Type B pancreatic cell (in vitro differentiated cells): ENCODE results near the gene HSPG2. TPM values are rescaled to one million over a fixed set of nuclear protein-coding genes. Genes with fewer than 3 reads are reported as not detected.
A peak's percentile ranks its signal among the peaks of the same experiment; 100 is the strongest.

Source experiments
- DNase-seq: peaks from one replicate; pipeline ENCODE4 v3.0.0; 2021; ENCODE audit warnings: mixed read lengths; ENCODE audit not compliant: unreplicated experiment; ENCODE audit errors: extremely low spot score
- H3K27ac Mint-ChIP-seq: 2 replicates; pipeline ENCODE4 v1.8.0; 2021; ENCODE audit warnings: mild to moderate bottlenecking, mixed read lengths
- H3K27me3 Mint-ChIP-seq: 2 replicates; pipeline ENCODE4 v1.8.0; 2021; ENCODE audit warnings: mixed read lengths
- H3K36me3 Mint-ChIP-seq: 2 replicates; pipeline ENCODE4 v1.8.0; 2021; ENCODE audit warnings: mixed read lengths
- H3K4me1 Mint-ChIP-seq: one replicate; pipeline ENCODE4 v1.8.0; 2021; ENCODE audit warnings: mixed read lengths; ENCODE audit not compliant: unreplicated experiment
- H3K4me3 Mint-ChIP-seq: 2 replicates; pipeline ENCODE4 v1.8.0; 2021; ENCODE audit warnings: mild to moderate bottlenecking, mixed read lengths
- H3K9me3 Mint-ChIP-seq: 2 replicates; pipeline ENCODE4 v1.8.0; 2021; ENCODE audit warnings: mixed read lengths
- total RNA-seq: library from RNA; stranded (reverse); gene quantifications from 2 replicates; pipeline ENCODE4 v1.2.1, GENCODE V29; 2021; ENCODE audit warnings: low replicate concordance
- TF ChIP-seq, protein P1 (sequence below): fragments of 200-600 bp; sonication (generic); conservative IDR thresholded peaks from 2 replicates; pipeline ENCODE4 v1.5.0; 2021; ENCODE audit warnings: antibody characterized with exemption, mild to moderate bottlenecking

The HSPG2 gene
- total RNA-seq, 1 donor from 2014 or later: 130 TPM

GRCh38 chr1:21838359-21839157 is 98.6 kb downstream of the HSPG2 start:
- H3K9me3 Mint-ChIP-seq: no peaks in the 10 kb centered on the region
- peaks cover 20% of the 10 kb centered on the region for H3K36me3 Mint-ChIP-seq
- no peak overlapping the region for H3K4me3 Mint-ChIP-seq
- no peak for DNase-seq
- TF ChIP-seq, protein P1, sequence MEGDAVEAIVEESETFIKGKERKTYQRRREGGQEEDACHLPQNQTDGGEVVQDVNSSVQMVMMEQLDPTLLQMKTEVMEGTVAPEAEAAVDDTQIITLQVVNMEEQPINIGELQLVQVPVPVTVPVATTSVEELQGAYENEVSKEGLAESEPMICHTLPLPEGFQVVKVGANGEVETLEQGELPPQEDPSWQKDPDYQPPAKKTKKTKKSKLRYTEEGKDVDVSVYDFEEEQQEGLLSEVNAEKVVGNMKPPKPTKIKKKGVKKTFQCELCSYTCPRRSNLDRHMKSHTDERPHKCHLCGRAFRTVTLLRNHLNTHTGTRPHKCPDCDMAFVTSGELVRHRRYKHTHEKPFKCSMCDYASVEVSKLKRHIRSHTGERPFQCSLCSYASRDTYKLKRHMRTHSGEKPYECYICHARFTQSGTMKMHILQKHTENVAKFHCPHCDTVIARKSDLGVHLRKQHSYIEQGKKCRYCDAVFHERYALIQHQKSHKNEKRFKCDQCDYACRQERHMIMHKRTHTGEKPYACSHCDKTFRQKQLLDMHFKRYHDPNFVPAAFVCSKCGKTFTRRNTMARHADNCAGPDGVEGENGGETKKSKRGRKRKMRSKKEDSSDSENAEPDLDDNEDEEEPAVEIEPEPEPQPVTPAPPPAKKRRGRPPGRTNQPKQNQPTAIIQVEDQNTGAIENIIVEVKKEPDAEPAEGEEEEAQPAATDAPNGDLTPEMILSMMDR: no peak
- H3K27ac Mint-ChIP-seq: no peak overlapping the region
- H3K4me1 Mint-ChIP-seq: no peaks in the 10 kb centered on the region
- H3K27me3 Mint-ChIP-seq: no peaks in the 10 kb centered on the region

DNA sequence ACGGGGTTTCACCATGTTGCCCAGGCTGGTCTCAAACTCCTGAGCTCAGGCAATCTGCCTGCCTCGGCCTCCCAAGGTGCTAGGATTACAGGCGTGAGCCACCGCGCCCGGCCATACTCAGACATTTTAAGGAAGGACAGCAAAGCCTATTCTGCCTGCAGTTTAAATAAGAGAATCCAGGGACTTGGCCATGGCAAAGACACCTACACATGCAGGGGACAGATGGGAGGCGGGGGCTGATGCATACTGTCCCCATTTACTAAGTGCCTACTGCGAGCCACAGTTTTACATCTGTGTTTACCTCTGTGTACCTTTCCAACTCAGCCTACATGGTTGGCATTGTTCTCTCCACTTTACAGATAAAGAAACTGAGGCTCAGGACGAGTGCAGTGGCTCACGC is 99.6 kb downstream of the HSPG2 start:
- Mint-ChIP-seq H3K36me3 (peaks cover 25% of the 10 kb centered on the region), H3K4me1 (no peaks in the 10 kb centered on the region), H3K4me3 (no peak overlapping the region), H3K27me3 (no peaks in the 10 kb centered on the region), H3K9me3 (no peaks in the 10 kb centered on the region), H3K27ac (no peak overlapping the region)
- DNase-seq: no peak
- TF ChIP-seq, protein P1: no peak

DNA sequence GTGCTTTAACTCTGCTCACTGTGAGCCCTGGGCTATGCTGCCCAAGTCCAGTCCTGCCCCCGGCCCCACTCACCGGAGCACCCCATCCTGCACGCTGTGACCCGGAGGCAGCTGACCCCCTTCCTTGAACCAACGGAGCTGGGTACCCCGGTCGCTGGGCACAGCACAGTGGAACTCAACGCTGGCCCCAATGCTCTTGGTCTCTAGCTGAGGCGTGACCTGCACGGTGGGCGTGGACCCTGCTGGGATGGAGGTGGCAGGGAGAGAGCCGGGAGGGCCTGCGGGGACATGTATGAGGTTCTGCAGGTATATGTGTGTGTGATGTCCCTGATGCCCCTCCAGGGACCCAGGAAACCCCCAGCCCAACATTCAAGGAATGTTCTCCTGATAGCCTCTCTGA is 100.4 kb downstream of the HSPG2 start:
- H3K4me1 Mint-ChIP-seq: no peaks in the 10 kb centered on the region
- H3K9me3 Mint-ChIP-seq: no peaks in the 10 kb centered on the region
- no peaks in the 10 kb centered on the region for H3K27me3 Mint-ChIP-seq
- no peak overlapping the region for H3K4me3 Mint-ChIP-seq
- TF ChIP-seq, protein P1: no peak
- DNase-seq: peak; percentile 65
- no peak overlapping the region for H3K27ac Mint-ChIP-seq
- peaks cover 30% of the 10 kb centered on the region for H3K36me3 Mint-ChIP-seq

DNA sequence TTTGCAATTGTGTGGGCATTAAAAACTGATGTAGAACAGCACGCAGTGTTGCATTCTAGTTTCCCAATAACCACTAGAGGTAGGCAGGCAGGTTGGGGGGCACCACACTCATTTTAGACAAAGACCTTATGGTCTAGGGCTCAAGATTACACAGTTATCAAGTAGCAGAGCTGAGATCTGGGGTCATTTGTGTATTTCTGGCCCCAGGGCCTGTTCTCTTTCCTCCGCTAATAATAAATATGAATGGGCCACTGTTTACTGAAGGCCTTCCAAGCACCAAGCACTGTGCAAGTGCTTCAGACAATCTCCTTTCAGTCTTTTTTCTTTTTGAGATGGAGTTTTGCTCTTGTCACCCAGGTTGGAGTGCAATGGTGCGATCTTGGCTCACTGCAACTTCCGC is 101.1 kb downstream of the HSPG2 start:
- no peaks in the 10 kb centered on the region for H3K27me3 Mint-ChIP-seq
- peaks cover 30% of the 10 kb centered on the region for H3K36me3 Mint-ChIP-seq
- H3K4me3 Mint-ChIP-seq: no peak overlapping the region
- TF ChIP-seq, protein P1: no peak
- no peaks in the 10 kb centered on the region for H3K9me3 Mint-ChIP-seq
- H3K4me1 Mint-ChIP-seq: no peaks in the 10 kb centered on the region
- no peak for DNase-seq
- no peak overlapping the region for H3K27ac Mint-ChIP-seq

DNA sequence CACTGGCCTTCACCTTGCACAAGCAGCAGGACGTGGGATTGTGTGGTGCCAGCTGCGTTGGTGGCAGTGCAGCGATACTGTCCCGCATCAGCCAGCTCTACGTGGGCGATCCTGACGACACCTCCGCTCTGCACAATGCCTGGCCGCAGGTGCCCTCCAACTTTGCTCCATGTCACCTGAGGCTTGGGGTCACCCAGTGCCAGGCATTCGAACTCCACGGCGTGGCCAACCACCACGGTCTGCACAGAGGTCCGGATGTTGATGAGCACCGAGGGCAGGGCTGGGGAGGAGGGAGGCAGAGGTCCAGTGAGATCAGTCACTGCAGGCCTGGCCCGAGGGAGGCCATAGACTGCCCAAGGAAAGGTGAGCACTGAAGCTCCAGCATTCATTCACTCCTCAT is 102.4 kb downstream of the HSPG2 start:
- DNase-seq: no peak
- Mint-ChIP-seq H3K9me3 (no peaks in the 10 kb centered on the region), H3K4me3 (no peak overlapping the region), H3K27ac (no peak overlapping the region), H3K4me1 (no peaks in the 10 kb centered on the region), H3K36me3 (peaks cover 30% of the 10 kb centered on the region), H3K27me3 (no peaks in the 10 kb centered on the region)
- TF ChIP-seq, protein P1: no peak
